Measurements from ENCODE around the gene NR2F6.

DNA sequence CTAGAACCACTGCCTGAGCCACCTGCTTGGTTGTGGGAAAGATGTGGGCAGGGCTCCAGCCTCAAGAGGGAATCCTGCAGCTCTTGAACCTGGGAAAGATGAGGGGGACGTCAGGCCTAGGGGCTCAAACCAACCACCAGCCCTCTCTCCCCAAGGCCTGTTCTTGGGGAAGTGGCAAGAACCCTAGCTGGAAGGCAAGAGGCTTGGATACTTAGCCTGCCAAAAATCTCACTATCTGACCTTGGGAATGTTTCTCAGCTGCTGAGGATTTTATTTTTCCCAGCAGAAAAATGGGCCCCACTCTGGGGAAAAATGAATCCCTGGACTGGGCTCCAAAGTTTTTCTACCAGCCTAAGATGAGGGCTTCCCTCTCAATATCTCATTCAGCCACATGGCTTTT, 14.2 kb upstream of the NR2F6 start:
- TF ChIP-seq, protein P1, sequence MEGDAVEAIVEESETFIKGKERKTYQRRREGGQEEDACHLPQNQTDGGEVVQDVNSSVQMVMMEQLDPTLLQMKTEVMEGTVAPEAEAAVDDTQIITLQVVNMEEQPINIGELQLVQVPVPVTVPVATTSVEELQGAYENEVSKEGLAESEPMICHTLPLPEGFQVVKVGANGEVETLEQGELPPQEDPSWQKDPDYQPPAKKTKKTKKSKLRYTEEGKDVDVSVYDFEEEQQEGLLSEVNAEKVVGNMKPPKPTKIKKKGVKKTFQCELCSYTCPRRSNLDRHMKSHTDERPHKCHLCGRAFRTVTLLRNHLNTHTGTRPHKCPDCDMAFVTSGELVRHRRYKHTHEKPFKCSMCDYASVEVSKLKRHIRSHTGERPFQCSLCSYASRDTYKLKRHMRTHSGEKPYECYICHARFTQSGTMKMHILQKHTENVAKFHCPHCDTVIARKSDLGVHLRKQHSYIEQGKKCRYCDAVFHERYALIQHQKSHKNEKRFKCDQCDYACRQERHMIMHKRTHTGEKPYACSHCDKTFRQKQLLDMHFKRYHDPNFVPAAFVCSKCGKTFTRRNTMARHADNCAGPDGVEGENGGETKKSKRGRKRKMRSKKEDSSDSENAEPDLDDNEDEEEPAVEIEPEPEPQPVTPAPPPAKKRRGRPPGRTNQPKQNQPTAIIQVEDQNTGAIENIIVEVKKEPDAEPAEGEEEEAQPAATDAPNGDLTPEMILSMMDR (IDR thresholded peaks at IDR 0.05; ENCODE audit: low read length) = no peak
- TF ChIP-seq EZH2phosphoT487 (IDR thresholded peaks at IDR 0.05; ENCODE audit: low read length) = no peak

All from MM.1S (cell line).